ENCODE results near the gene PPTC7. TPM values are rescaled to one million over a fixed set of nuclear protein-coding genes. Genes with fewer than 3 reads are reported as not detected.
"Not testable (repeated sequence)": the region's sequence is repeated elsewhere in the genome, so short reads cannot be mapped to it uniquely, and the experiment has no call there.

PPTC7 gene
- total RNA-seq, 3 donors from 2014 or later = 32.2 to 34.8 (median 32.8) TPM

DNA sequence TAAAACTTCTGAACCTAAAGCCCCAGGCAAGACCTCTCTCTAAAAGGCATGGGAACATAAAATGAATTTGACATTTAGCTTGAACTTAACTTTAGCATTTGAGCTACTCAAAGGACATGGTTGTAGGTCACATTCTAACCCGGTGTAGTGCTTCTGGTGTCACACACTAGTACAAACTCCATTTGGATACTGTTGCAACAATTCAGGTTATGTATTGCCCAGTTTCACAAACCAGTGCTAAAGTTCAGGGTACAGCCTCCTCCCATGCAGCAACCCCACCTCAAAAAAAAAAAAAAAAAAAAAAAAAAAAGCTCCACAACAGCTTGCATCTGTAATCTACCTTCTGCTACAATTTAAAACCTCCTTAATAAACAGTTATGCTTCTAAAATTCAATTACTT lies 7.8 kb downstream of the PPTC7 start:
- Histone ChIP-seq H3K4me1 (ENCODE audit: low read depth) (peaks cover 39% of the 10 kb centered on the region), H3K4me3 (no peak overlapping the region), H3K36me3 (ENCODE audit: low read depth) (no peaks in the 10 kb centered on the region), H3K9me3 (peaks cover 21% of the 10 kb centered on the region)
- peak; percentile 80 for ATAC-seq
- intact Hi-C loops (cut with DNase I, micrococcal nuclease) = no loop called here
- peak in 1 of 3 donors; percentile 57 for DNase-seq
- TF ChIP-seq, protein P1, sequence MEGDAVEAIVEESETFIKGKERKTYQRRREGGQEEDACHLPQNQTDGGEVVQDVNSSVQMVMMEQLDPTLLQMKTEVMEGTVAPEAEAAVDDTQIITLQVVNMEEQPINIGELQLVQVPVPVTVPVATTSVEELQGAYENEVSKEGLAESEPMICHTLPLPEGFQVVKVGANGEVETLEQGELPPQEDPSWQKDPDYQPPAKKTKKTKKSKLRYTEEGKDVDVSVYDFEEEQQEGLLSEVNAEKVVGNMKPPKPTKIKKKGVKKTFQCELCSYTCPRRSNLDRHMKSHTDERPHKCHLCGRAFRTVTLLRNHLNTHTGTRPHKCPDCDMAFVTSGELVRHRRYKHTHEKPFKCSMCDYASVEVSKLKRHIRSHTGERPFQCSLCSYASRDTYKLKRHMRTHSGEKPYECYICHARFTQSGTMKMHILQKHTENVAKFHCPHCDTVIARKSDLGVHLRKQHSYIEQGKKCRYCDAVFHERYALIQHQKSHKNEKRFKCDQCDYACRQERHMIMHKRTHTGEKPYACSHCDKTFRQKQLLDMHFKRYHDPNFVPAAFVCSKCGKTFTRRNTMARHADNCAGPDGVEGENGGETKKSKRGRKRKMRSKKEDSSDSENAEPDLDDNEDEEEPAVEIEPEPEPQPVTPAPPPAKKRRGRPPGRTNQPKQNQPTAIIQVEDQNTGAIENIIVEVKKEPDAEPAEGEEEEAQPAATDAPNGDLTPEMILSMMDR (IDR thresholded peaks at IDR 0.05) = peak; percentile 7

DNA sequence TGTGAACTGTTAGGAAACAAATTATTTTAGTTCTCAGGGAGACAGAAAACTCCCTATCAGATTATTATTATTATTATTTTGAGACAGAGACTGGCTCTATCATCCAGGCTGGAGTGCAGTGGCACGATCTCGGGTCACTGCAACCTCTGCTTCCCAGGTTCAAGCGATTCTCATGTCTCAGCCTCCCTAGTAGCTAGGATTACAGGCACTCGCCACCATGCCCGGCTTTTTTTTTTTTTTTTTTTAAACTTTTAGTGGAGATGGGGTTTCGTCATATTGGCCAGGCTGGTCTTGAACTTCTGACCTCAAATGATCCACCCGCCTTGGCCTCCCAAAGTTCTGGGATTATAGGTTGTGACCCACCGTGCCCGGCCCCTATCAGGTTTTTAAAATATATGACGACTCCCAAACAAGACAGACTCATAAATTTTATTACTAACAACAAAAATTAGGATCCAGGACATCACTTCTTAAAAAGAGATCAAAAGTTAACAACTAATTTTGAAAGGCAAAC lies 8.3 kb downstream of the PPTC7 start:
- DNase-seq; intact Hi-C loops (cut with DNase I, micrococcal nuclease); ATAC-seq; H3K4me3 ChIP-seq; H3K36me3 ChIP-seq (ENCODE audit: low read depth): not testable (repeated sequence)
- peaks cover 21% of the 10 kb centered on the region for H3K9me3 ChIP-seq
- peaks cover 36% of the 10 kb centered on the region for H3K4me1 ChIP-seq (ENCODE audit: low read depth)

DNA sequence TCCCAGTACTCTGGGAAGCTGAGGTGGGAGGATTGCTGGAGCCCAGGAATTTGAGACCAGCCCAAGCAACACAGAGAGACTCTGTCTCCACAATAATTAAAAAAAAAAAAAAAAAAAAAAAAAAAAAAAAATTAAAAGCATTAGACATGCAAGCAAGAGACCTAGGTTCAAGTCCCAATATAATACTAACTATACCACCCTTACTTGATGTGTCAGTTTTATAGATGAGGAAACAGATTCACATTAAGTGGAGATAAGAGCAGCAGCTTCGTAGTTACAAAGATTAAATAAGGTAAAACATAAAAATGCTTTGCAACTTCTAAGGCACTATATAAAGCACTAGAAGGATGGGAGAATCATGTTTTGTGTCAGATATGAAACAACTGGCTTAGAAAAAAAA lies 9.1 kb downstream of the PPTC7 start:
- TF ChIP-seq, protein P1 (IDR thresholded peaks at IDR 0.05) = no peak
- DNase-seq = no peak
- Histone ChIP-seq H3K4me3 (no peak overlapping the region), H3K4me1 (ENCODE audit: low read depth) (peaks cover 28% of the 10 kb centered on the region), H3K36me3 (ENCODE audit: low read depth) (no peaks in the 10 kb centered on the region), H3K9me3 (peaks cover 21% of the 10 kb centered on the region)
- peak; percentile 28 for ATAC-seq
- intact Hi-C loops (cut with DNase I, micrococcal nuclease) = no loop called here

DNA sequence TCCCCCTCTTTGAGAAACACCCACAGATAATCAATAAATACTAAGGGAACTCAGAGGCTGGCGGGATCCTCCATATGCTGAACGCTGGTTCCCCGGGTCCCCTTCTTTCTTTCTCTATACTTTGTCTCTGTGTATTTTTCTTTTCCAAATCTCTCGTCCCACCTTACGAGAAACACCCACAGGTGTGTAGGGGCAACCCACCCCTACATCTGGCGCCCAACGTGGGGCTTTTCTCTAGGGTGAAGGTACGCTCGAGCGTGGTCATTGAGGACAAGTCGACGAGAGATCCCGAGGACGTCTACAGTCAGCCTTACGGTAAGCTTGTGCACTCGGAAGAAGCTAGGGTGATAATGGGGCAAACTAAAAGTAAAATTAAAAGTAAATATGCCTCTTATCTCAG lies 12.3 kb downstream of the PPTC7 start:
- Histone ChIP-seq H3K9me3 (peaks cover 21% of the 10 kb centered on the region), H3K4me1 (ENCODE audit: low read depth) (peaks cover 20% of the 10 kb centered on the region)
- ATAC-seq; H3K4me3 ChIP-seq; H3K36me3 ChIP-seq (ENCODE audit: low read depth); intact Hi-C loops (cut with DNase I, micrococcal nuclease); DNase-seq: not testable (repeated sequence)

DNA sequence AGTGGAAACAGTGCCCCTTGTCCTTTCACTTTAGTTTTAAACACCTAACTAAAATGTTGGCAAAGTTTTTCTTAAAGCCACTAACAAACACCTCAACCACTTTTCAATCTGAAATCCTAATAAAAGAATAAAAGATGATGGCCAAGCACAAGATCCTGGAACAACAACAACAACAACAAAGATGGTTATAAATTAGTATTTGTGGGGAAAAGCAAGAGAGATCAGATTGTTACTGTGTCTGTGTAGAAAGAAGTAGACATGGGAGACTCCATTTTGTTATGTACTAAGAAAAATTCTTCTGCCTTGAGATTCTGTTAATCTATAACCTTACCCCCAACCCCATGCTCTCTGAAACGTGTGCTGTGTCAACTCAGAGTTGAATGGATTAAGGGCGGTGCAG lies 13.3 kb downstream of the PPTC7 start:
- ATAC-seq; intact Hi-C loops (cut with DNase I, micrococcal nuclease); H3K4me3 ChIP-seq; H3K36me3 ChIP-seq (ENCODE audit: low read depth); DNase-seq: not testable (repeated sequence)
- Histone ChIP-seq H3K4me1 (ENCODE audit: low read depth) (peaks cover 23% of the 10 kb centered on the region), H3K9me3 (peaks cover 21% of the 10 kb centered on the region)

DNA sequence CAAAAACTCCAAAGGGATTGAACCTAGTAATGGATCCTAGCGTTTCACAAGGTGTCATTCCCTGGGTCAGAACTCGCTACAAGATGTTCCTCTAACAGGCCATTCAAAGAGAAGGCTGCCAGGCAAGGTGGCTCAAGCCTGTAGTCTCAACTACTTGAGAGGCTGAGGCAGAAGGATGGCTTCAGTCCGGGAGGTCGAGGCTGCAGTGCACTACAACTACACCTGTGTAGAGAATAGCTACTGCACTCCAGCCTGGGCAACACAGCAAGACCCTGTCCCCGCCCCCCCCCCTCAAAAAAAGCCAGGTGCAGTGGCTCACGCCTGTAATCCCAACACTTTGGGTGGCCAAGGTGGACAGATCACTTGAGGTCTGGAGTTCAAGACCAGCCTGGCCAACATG lies 14.4 kb downstream of the PPTC7 start:
- ATAC-seq (no peak), DNase-seq (no peak)
- intact Hi-C loops (cut with DNase I, micrococcal nuclease) = no loop called here
- Histone ChIP-seq H3K9me3 (peaks cover 21% of the 10 kb centered on the region), H3K4me3 (no peak overlapping the region), H3K36me3 (ENCODE audit: low read depth) (no peaks in the 10 kb centered on the region), H3K4me1 (ENCODE audit: low read depth) (peaks cover 20% of the 10 kb centered on the region)
- TF ChIP-seq, protein P1 (IDR thresholded peaks at IDR 0.05) = no peak

DNA sequence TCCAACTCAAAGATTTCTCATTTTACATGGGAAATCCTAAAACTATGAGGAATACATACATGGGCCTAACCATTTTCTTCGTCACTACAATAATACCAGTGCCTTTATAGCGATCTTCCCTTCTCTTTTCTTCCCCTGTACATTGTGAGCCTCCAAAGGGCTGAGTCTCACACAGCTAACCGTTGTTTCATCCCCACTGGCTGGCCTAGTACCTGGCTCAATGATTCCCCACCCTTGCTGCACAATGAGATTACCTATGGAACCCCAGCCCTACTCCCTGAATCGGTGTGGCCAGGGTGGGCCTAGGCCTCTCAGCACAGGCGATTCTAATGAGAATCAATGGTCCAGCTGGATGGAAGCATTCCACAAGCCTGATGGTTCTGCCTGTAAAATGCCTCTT lies 16.1 kb downstream of the PPTC7 start:
- Histone ChIP-seq H3K4me1 (ENCODE audit: low read depth) (peaks cover 27% of the 10 kb centered on the region), H3K4me3 (no peak overlapping the region), H3K9me3 (peaks cover 11% of the 10 kb centered on the region), H3K36me3 (ENCODE audit: low read depth) (no peaks in the 10 kb centered on the region)
- DNase-seq (no peak), ATAC-seq (no peak)
- intact Hi-C loops (cut with DNase I, micrococcal nuclease) = no loop called here
- TF ChIP-seq, protein P1 (IDR thresholded peaks at IDR 0.05) = no peak
